ENCODE data around the gene RPTOR. TPM values are rescaled to one million over a fixed set of nuclear protein-coding genes. Genes with fewer than 3 reads are reported as not detected.

Gene RPTOR
- total and polyA plus RNA-seq, 10 of the 15 experiments (the other 5 are each of a cell fraction or from before 2014, with no cell fraction given) = 0.18 to 32.1 (median 7.8) TPM

DNA sequence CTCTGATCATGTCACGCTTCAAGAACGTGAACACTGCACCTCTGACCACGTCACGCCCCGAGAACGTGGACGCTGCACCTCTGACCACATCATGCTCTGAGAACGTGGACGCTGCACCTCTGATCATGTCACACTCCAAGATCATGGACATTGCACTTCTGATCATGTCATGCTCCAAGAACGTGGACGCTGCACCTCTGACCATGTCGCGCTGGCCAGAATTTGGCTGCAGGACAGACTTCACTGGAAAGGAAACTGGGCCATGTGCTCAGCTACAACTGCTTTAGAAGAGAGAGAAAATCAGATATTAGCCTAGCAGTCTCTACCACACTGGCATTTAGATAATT, 182.7 kb downstream of the RPTOR start:
- RAD21 ChIA-PET (ENCODE audit: unreplicated experiment) = no interaction called here

DNA sequence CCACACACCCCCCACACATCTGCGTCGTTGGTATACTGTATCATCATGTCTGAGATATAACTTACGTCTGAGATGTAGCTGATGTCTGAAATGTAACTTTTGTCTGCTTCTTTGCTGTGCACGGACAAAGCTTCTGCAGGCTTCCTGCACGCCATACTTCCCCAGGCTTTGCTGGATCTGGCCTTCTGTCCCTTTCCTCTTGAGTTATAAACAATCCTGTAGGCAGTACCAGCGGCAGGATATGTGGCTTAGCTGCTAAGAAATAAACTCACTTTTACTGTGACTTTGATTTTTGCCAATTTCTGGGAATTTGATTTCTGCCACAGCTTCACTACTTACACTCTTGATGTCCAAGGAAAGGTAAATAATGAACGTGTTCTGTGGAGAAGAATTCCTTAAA, 184.4 kb downstream of the RPTOR start:
- RAD21 ChIA-PET (ENCODE audit: unreplicated experiment) = no interaction called here
- no peak overlapping the region for H3K4me2 ChIP-seq (ENCODE audit: control insufficient read depth, insufficient read depth)
- in situ Hi-C loops (cut with MboI) (no loop called here), intact Hi-C loops (cut with micrococcal nuclease; ENCODE audit: unreplicated experiment) (no loop called here)
- no peak overlapping the region for H3K9ac ChIP-seq (ENCODE audit: control insufficient read depth, insufficient read depth, low read length)
- no peak overlapping the region for H2AFZ ChIP-seq (ENCODE audit: control insufficient read depth, low read depth, low read length)
- no TSS peak for BruUV-seq (replicated peaks)
- CTCF ChIA-PET = no interaction called here
- POLR2A ChIA-PET = interaction anchor here (0.6 kb wide), 1 partner anchor 35 kb away, joined by 3 read pairs; no protein-coding TSS in a partner anchor
- peaks cover 6% of the 10 kb centered on the region for H3K4me1 ChIP-seq (ENCODE audit: control insufficient read depth, insufficient read depth, low read length)
- H4K20me1 ChIP-seq (ENCODE audit: control insufficient read depth, insufficient read depth) = no peaks in the 10 kb centered on the region
- ATAC-seq (no peak), FAIRE-seq (no peak), DNase-seq (ENCODE audit: low read depth, low spot score) (no peak)
- no peak overlapping the region for H3K4me3 ChIP-seq
- SMC1A ChIA-PET (ENCODE audit: uncharacterized antibody, unreplicated experiment) = no interaction called here
- WGBS (ENCODE audit: insufficient coverage, insufficient replicate concordance, low lambda C conversion rate, missing lambda C conversion rate) = 98% methylated on average over 7 of the region's 7 CpGs
- no peak overlapping the region for H3K27ac ChIP-seq (ENCODE audit: control insufficient read depth, insufficient read depth)
- no peaks in the 10 kb centered on the region; a peak in 2 of 4 replicates for H3K36me3 ChIP-seq (ENCODE audit: control insufficient read depth in 2 of 2, insufficient read depth in 2 of 2, low read length in 1 of 2)
- no peaks in the 10 kb centered on the region for H3K27me3 ChIP-seq (replicated peaks in 1 of 2; ENCODE audit: control insufficient read depth in 2 of 2, insufficient read depth in 2 of 2, low read length in 1 of 2)
- H3K9me3 ChIP-seq (replicated peaks; ENCODE audit: control insufficient read depth, insufficient read depth, low read length) = no peaks in the 10 kb centered on the region
- H3K79me2 ChIP-seq (ENCODE audit: control insufficient read depth, insufficient read depth, low read length) = no peaks in the 10 kb centered on the region; the same call in none of the 2 replicates
- TF ChIP-seq CBX3 (IDR thresholded peaks at IDR 0.05; ENCODE audit: borderline replicate concordance, low read depth) = no peak
- TF ChIP-seq PKNOX1 (IDR thresholded peaks at IDR 0.05) = no peak
- no peak for TF ChIP-seq BCL3 (IDR thresholded peaks at IDR 0.05; ENCODE audit: borderline replicate concordance, insufficient read depth, low read depth, low read length, poor library complexity, severe bottlenecking)
- TF ChIP-seq, protein P1, sequence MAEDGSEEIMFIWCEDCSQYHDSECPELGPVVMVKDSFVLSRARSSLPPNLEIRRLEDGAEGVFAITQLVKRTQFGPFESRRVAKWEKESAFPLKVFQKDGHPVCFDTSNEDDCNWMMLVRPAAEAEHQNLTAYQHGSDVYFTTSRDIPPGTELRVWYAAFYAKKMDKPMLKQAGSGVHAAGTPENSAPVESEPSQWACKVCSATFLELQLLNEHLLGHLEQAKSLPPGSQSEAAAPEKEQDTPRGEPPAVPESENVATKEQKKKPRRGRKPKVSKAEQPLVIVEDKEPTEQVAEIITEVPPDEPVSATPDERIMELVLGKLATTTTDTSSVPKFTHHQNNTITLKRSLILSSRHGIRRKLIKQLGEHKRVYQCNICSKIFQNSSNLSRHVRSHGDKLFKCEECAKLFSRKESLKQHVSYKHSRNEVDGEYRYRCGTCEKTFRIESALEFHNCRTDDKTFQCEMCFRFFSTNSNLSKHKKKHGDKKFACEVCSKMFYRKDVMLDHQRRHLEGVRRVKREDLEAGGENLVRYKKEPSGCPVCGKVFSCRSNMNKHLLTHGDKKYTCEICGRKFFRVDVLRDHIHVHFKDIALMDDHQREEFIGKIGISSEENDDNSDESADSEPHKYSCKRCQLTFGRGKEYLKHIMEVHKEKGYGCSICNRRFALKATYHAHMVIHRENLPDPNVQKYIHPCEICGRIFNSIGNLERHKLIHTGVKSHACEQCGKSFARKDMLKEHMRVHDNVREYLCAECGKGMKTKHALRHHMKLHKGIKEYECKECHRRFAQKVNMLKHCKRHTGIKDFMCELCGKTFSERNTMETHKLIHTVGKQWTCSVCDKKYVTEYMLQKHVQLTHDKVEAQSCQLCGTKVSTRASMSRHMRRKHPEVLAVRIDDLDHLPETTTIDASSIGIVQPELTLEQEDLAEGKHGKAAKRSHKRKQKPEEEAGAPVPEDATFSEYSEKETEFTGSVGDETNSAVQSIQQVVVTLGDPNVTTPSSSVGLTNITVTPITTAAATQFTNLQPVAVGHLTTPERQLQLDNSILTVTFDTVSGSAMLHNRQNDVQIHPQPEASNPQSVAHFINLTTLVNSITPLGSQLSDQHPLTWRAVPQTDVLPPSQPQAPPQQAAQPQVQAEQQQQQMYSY (CRISPR knock-in tag; IDR thresholded peaks at IDR 0.05) = no peak
- no peak for TF ChIP-seq CREB1 (IDR thresholded peaks at IDR 0.05; ENCODE audit: low read depth)
- no peak for TF ChIP-seq FOS (IDR thresholded peaks at IDR 0.05; ENCODE audit: borderline replicate concordance, extremely low read depth, insufficient read length)
- TF ChIP-seq FOXM1 (IDR thresholded peaks at IDR 0.05; ENCODE audit: low read depth, low read length) = no peak
- TF ChIP-seq ZNF622 (IDR thresholded peaks at IDR 0.05) = no peak
- TF ChIP-seq SPI1 (IDR thresholded peaks at IDR 0.05; ENCODE audit: borderline replicate concordance, insufficient read depth, low read depth, low read length) = no peak

More for the DNA sequence above, 182.7 kb downstream of the RPTOR start:
- no peaks in the 10 kb centered on the region for H4K20me1 ChIP-seq (ENCODE audit: control insufficient read depth, insufficient read depth)
- ChIA-PET SMC1A (ENCODE audit: uncharacterized antibody, unreplicated experiment) (no interaction called here), CTCF (interaction anchor here (0.6 kb wide), 1 partner anchor 932 kb away, joined by 3 read pairs; no protein-coding TSS in a partner anchor), POLR2A (no interaction called here)
- intact Hi-C loops (cut with micrococcal nuclease; ENCODE audit: unreplicated experiment) = no loop called here
- 93% methylated on average over 13 of the region's 13 CpGs for WGBS (ENCODE audit: insufficient coverage, insufficient replicate concordance, low lambda C conversion rate, missing lambda C conversion rate)
- H3K9ac ChIP-seq (ENCODE audit: control insufficient read depth, insufficient read depth, low read length) = no peak overlapping the region
- no peak overlapping the region for H3K27ac ChIP-seq (ENCODE audit: control insufficient read depth, insufficient read depth)
- no peaks in the 10 kb centered on the region; the same call in none of the 2 replicates for H3K79me2 ChIP-seq (ENCODE audit: control insufficient read depth, insufficient read depth, low read length)
- ATAC-seq (no peak), DNase-seq (ENCODE audit: low read depth, low spot score) (no peak), FAIRE-seq (no peak)
- BruUV-seq (replicated peaks) = no TSS peak
- no peaks in the 10 kb centered on the region; a peak in 2 of 4 replicates for H3K36me3 ChIP-seq (ENCODE audit: control insufficient read depth in 2 of 2, insufficient read depth in 2 of 2, low read length in 1 of 2)
- no peak overlapping the region for H2AFZ ChIP-seq (ENCODE audit: control insufficient read depth, low read depth, low read length)
- H3K4me2 ChIP-seq (ENCODE audit: control insufficient read depth, insufficient read depth) = no peak overlapping the region
- no peaks in the 10 kb centered on the region for H3K27me3 ChIP-seq (replicated peaks in 1 of 2; ENCODE audit: control insufficient read depth in 2 of 2, insufficient read depth in 2 of 2, low read length in 1 of 2)
- H3K4me1 ChIP-seq (ENCODE audit: control insufficient read depth, insufficient read depth, low read length) = peaks cover 6% of the 10 kb centered on the region
- in situ Hi-C loops (cut with MboI) = no loop called here
- H3K4me3 ChIP-seq = no peak overlapping the region
- TF ChIP-seq SPI1 (IDR thresholded peaks at IDR 0.05; ENCODE audit: borderline replicate concordance, insufficient read depth, low read depth, low read length) = no peak
- no peak for TF ChIP-seq NFIC (IDR thresholded peaks at IDR 0.05; ENCODE audit: low read depth, low read length)
- TF ChIP-seq BRCA1 (IDR thresholded peaks at IDR 0.05; ENCODE audit: low read depth, low read length) = no peak
- no peak for TF ChIP-seq NR2C2 (IDR thresholded peaks at IDR 0.05; ENCODE audit: borderline replicate concordance, control insufficient read depth, insufficient read length, low read depth)
- no peak for TF ChIP-seq MYC (IDR thresholded peaks at IDR 0.05; ENCODE audit: insufficient read depth, insufficient read length, insufficient replicate concordance, low read length, severe bottlenecking)
- no peaks in the 10 kb centered on the region for H3K9me3 ChIP-seq (replicated peaks; ENCODE audit: control insufficient read depth, insufficient read depth, low read length)
